HG02981 (cell line): Measurements from ENCODE around the gene CUEDC1.
A peak's percentile ranks its signal among the peaks of the same experiment; 100 is the strongest.

ENCODE experiments used
- ATAC-seq: cut with Tn5 transposase; IDR thresholded peaks from one replicate; pipeline ENCODE4 v1.9.1; 2021; ENCODE audit warnings: mild to moderate bottlenecking, moderate library complexity; ENCODE audit not compliant: unreplicated experiment

The CUEDC1 gene, protein sequence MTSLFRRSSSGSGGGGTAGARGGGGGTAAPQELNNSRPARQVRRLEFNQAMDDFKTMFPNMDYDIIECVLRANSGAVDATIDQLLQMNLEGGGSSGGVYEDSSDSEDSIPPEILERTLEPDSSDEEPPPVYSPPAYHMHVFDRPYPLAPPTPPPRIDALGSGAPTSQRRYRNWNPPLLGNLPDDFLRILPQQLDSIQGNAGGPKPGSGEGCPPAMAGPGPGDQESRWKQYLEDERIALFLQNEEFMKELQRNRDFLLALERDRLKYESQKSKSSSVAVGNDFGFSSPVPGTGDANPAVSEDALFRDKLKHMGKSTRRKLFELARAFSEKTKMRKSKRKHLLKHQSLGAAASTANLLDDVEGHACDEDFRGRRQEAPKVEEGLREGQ

DNA sequence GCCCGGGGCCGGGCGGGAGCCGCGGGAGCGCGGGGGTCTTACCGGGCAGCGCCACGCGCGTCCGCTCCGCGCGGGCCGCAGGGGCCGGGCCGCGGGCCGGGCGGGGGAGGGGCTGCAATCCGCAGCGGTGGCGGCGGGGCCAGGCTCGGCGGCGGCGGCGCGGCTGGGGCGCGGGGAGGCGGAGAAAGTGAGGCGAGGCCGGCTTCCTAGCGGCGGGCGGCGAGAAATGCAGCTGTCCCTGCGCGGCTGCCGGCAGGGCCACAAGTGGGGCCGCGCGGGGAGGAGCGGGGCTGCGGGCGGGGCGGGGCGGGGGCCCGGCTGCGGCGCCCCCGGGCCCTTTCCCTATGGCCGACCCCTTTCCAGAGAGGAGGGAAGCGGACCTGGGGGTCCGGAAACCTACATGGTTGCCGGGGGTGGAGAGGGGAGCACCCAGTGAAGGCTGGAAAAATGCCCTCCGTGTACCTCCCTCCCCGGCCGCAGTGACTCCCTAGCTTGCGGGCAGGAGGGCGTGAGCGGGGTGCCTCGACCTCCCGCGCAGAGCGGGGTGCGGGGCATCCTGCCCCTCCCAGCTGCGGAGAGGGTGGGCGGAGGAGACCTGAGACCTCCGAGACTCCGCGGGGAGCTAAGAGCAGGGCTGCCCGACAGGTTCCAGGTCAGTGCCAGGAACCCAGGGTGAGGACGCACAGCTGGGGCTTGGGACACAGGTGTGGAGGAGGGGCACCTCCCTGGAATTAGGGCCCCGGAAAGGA lies at the start of gene CUEDC1:
TSS of gene CUEDC1 (minus strand) at position 230 of the 749 bp plus-strand sequence. CDS start 69,848 bp downstream, outside the sequence.
- ATAC-seq: peak; percentile 42

DNA sequence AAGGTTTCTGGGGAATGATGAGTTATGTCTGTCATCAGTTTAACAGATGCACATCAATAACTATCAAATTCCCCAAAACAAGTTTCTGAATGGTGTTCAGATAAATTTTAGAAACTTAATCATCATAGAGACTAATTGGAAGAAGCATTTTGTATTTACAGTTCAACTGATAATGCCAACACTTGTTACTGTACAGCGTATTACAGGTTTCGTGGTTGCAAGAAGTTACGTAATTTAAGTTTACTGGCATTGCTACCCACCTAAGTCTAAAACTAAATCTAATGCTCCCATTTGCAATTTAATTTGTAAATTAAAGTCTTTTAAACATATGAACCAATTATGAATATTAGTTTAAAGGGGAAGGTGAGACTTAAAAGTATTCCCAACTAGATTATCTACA lies 48.8 kb upstream of the CUEDC1 start:
- no peak for ATAC-seq

DNA sequence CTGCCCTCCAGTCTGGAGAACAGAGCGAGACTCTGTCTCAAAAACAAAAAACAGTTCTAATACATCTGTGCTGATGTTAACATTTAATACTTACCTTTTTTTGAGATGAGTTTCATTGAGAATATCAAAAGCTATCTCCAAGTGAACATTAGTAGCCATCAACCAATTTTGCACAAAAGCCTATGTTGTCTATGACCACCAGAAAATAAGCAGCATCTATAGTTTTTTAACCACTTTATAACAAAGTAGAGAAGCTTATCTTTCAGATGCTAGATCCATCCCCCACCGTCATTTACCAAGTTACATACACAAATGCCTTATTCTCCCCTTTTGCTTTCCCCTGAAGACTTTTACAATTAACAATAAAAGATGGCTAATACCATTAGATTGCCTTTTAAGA lies 47.8 kb upstream of the CUEDC1 start:
- ATAC-seq: no peak

DNA sequence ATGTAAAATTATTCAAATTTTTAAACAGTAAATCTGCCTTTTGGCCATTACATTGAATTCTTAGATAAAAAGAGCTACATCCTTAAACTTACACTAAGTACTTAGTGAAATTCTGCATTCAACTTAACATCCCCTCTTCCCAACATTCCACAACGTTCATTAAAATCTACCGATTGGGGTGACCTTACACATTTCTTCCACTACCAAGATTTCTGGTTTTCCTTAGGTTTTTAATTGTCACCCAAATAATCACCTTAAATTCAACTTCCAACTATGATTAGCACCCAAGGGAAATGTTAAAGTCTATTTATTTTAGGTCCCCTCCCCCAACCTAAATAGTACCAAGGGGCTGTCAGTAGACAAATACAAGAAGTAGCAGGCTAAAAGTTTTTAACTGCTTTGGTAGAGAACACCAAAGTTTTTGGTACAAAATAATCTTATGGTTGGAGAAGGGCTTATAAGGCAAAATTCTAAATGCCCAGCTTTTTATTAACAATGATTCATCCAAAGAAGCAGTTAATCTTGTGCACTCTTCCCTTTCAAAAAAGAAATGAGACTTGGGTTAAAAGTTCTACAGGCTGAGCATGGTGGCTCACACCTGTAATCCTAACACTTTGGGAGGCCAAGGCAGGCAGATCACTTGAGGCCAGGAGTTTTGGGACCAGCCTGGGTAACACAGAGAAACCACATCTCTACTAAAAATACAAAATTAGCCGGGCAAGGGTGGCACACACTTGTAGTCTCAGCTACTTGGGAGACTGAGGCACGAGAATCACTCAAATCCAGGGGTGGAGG lies 47.1 kb upstream of the CUEDC1 start:
- no peak for ATAC-seq

DNA sequence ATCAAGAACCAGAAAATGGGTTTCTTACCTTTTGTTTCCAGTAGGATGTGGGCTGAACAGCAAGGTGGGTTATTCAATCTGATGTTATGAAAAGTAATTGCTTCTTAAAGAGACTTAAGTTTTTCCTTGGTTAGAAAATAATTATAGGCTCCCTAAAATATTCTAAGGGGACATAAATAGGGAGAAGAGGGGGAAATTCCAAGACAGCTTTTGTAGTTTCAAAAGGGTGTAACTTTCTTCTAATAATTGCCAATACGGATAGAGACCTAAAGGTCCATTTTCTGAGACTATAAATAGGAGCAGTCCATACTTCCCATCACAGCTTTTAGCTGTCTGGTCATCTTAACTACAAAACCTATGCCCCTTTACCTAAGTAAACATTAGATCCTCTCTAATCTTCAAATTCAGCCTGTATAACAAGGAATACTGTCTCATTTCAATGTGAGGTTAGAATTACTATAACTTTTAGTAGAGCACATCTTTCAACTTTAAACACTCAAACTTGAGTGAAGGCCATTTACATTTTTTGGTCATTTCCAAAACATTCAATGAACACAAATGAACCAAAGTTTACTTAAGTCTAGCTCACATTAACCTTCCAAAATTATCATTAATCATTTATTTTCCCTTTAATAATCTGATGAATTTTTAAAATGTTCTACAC lies 46.4 kb upstream of the CUEDC1 start:
- ATAC-seq: no peak

DNA sequence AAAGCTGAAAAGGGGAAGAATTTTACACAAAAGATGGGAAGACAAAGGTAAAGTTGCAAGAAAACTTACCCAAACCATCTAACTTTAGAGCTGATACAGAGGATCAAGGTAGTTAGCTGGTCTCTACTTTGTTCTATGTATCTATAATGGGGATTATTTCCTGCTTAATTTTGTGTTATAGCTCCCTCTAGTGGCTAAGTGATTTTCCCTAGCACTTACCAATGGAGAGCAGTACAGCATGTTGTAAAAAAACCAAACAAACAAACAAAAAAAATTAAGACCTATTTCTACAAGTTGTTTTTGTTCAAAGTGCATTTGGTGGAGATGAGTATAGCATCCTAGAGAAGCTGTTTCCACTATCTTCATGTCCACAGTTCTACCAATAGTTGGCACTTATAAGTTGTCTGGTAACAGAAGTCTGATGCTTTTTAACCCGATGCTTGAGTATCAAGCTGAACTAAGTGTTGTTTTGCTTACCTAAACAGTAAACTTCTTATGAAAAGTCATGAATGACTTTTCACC lies 44.3 kb upstream of the CUEDC1 start:
- peak; percentile 53 for ATAC-seq

DNA sequence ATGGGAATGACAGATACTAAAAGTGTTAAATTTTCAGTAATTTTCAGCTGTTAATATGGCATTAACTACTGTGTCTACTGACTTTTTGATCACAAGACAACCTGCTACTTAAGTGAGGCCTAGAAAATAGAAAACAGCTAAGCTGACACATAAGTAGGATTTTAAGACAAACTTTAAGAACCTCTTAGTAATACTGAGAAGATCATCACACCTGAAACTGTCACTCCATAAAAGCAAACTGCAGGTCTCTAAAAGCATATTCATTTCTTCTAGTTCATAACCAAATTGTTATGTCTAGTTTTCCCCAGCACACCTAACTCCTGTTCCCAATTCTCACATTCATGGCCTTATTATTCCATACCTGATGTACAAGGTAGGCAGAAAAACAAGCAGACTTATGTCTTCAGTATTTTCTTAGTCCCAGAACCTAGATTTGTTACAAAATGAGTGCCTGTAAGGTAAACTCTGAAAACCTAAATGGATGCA lies 43.8 kb upstream of the CUEDC1 start:
- no peak for ATAC-seq

DNA sequence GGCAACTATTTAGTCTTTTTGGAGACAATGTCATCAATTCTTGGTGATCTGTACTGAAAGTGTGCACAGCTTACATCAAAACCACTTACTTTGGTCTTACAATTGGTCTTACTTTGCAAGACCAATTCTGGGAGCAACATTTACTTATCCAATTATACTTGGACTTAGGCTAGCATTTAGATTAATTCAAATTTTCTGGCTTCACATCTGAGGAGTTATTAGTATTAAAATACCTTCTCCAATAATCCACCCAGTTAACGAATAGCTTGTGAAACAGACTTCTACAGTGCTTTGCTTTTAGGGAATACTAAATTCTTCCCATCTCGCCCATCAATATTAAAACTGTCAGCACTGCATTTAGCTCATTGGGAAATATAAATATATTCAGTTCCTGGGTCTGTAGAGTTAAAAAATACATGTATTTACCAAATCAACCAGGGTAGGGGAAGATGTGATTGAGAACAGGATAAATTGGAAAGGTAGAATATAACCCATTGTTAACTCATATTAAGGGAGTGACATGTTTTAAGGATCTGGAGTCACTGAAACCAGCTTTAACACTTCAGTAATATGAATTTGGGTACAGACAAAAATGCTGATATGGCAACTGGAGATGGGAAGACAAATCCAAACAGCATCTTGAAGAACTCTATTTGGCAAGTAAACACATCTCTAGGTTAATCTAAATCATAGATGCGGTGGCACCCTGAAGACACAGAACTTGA lies 42.0 kb upstream of the CUEDC1 start:
- no peak for ATAC-seq

DNA sequence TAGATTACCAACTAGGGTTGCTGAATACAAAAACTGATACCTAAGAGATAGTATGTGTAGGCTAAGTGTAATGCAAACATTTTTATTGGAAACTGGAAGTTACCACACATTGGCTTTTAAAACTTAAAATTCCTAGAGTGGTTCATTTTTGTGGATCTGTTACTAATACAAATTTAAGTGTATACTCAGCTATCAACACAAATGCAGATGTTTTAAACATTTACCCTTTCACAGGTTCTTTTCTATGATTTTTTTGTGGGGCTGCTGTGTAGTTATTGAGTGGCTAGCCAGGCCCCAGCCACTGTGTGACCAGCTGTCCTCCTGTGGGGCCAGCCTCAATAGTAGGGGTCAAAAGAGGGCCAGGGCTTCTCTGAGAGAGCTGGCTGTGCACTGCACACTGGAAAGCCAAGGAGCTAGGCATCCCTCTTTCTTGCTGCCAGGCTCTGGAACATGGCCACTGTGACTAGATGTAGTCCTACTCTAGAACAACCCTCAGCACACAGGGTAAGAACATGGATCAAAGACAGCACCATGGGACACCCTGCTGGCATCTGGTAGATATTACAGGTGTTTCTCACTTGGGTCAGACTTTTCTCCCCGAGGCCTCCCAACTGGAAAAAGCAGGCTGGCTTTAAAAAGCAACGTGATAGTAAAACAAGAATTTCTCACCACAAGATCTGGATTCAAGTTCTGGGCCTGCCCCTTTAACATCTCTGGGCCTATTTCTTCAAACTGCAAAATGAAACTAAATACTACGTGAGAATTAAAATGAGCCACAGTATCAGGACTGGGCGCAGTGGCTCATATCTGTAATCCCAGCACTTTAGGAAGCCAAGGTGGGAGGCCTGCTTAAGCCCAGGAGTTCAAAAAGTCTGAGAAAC lies 40.1 kb upstream of the CUEDC1 start:
- no peak for ATAC-seq

DNA sequence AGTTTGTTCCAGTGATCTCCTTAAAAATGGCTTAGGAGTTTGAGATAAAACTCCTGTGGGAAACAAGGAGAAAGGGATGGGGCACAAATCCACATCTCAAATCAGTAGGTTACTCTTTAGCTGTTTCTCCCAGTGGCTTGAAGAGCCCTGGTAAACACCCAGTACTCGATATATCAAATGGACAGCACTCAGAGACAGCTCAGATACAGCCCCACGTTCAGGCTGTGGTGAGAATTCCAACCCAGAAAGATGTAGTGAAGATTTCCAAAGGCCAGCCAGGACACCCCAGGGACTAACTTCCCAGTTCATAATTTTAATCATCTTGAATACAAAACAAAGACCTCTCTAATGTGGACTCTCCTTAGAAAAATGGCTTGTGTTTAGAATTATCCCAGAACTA lies 39.2 kb upstream of the CUEDC1 start:
- ATAC-seq: no peak

DNA sequence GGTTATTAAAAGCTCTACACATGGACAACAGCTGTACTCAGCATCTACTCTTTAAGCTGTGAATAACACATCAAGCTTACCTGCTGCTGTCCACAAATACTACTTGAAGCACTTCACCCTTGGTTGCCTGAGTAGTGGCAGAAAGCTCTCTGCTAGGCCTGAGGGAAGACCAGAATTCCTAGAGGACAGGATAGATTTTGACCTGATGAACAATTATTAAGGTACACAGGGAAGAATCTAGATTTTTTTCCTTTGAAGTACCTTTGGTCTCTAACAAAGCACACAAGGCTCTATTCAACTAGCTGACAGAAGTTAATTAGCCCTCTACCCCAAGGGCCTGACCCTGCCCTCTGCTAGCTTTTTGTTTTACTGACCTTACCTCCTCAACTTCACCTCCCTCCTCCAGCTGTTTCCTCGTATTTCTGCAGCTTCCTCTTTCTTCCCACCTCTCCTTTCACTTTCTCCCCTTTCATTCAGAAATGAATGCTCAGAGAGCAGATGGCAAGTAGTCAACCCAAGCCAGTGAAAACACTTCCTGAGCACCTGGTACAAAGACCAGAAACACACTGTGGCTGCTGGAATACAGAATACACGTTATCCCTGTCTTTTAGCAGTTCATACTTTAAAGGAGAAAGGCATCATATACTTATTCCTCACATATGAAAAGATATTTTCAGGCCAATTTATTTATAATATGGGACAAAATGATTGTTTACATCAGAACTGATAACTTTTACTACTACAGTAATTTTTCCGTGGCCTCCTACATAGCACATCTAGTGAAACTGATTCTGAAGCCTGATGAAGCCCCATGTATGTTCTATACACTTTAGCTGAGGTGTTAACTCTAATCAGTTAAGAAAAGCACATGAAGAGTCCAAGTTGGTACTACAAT lies 38.5 kb upstream of the CUEDC1 start:
- no peak for ATAC-seq

DNA sequence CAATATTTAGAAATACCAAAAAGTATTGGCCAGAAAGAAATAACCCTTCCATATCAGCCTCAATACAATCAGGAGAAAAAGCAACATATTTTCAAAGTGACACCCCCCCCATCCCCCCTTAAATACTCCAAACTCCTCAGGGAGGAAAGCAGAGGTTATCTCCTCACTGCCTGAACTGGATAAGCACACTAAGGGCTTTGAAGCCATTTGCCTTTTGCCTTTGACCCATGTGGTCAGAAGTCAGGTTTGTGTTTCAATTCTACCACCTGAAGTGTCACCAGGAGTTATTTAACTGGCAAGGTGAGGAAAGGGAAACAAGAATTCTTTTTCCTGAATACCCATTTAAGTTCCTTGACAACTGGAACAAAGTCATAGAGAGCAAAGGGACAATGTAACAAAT lies 36.3 kb upstream of the CUEDC1 start:
- ATAC-seq: no peak

DNA sequence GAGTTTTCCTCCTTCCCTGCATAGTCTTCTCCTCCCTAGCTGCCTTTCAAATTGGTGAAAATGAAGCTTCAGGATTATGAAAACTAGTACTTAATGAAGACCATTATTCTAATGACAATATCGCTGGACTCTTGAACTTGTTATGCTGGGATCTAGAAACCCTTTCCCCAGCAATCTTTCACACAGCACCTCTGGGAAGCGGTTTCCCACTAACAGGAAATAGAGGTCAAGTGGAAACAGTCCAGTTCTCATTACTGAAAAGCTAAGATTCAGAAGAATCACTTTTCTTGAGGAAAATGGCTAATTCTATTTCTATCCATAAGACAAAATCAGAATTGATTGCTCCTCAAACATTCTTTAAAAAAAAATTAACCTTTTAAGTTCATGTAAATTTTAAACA lies 34.8 kb upstream of the CUEDC1 start:
- ATAC-seq: no peak

DNA sequence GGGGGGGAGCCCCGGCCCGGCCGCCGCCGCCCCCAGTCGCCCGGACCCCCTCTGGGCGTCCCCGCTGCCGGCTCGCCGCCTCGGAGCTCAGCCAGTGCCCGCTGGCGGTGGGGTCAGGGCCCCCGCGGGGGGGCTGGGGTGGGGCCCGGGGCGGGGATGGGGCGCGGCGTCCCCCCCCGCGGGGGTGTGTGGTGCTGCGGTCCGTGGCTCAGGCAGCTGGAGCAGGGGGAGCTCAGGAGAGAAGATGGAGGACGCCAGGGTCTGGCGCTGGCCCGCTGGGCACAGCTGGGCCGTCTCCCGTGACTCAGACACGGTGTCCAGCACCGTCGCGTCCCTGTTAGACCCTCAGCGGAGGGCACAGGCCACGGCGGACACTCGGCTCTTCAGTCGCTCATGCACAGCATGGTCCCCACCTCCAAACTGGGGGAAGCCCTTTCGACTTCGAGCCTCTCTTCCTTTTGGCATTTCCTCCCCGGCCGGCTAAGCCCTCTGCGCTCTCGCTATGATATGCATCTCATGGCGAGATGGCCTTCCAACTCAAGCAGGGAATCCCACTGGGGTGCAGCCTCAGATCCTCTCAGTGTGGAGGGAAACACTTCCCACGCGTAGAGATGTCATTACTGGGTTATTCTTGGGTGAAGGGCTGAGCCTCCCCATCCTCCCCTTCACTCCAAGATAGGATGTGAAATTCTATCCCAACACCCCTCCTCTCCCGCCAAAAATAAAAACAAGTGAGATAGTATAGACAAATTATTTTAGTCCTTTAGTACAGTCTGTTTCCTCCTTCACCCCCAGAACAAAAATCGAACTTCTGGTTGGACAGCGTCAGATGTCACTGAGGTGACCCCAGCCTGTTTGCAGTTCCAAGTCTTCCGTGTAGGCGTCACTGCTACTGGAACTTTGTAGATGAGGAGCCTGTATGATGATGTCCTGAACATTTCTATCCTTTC lies 33.4 kb upstream of the CUEDC1 start:
- ATAC-seq: peak; percentile 65

DNA sequence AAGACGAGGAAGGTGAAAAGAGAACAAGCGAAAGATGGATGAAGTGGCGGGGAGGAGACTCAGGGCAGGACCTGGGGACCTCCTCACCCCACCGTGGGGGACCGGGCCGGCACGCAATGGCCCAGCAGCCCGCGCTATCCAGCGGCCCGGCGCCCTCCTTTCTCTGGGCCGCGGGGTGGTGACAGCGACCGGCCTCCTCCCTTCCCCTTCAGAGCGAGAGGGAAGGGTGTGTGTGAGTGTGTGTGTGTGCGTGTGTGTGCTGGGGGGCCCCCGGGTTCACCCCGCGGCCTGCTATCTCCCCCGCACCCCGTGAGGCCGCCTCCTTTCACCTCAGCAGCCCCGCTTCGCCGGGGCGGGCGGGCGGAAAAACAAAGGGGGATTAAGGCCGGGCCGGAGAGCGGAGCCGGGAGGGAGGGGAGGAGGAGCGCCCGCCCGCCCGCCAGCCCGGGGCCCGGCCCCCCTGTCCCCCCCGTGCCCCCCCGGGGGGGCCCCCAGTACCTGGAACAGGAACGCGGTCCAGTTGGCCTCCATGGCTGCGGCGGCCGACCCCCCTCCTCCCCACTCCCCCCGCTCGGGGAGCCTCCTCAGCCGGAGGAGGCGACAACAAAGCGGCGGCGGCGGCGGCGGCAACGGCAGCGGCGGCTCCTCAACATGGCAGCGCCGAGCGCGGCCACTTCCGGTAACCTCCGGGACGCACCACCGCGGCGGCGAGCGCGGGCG lies 32.5 kb upstream of the CUEDC1 start, which contains the start of gene VEZF1:
TSS of gene VEZF1 (minus strand) at position 674 of the 720 bp plus-strand sequence. CDS start at position 531, 143 bp downstream.
- peak; percentile 61 for ATAC-seq
